HUES48 (cell line): ENCODE measurements around the gene SLC8B1.

Source experiments
- H3K27ac ChIP-seq: one replicate; pipeline ENCODE4 v1.7.0; 2013; ENCODE audit warnings: low read depth, low read length, inconsistent platforms
- H3K27me3 ChIP-seq: 2 replicates; pipeline ENCODE4 v1.6.1; 2013; ENCODE audit warnings: mild to moderate bottlenecking, low read length; ENCODE audit not compliant: control insufficient read depth, insufficient read depth
- H3K36me3 ChIP-seq: 2 replicates; pipeline ENCODE4 v1.6.1; 2013; ENCODE audit warnings: low read length; ENCODE audit not compliant: control insufficient read depth, insufficient read depth
- H3K4me1 ChIP-seq: 2 replicates; pipeline ENCODE4 v1.6.1; 2013; ENCODE audit warnings: mild to moderate bottlenecking, low read length; ENCODE audit not compliant: control insufficient read depth, insufficient read depth
- H3K4me3 ChIP-seq: 2 replicates; pipeline ENCODE4 v1.5.1; 2013; ENCODE audit warnings: mild to moderate bottlenecking, low read depth, low read length
- H3K9ac ChIP-seq: 2 replicates; pipeline ENCODE4 v1.6.1; 2013; ENCODE audit warnings: mild to moderate bottlenecking, low read depth, low read length, moderate library complexity
- H3K9me3 ChIP-seq: 2 replicates; pipeline ENCODE4 v1.6.1; 2013; ENCODE audit warnings: low read length; ENCODE audit not compliant: control insufficient read depth, insufficient read depth

SLC8B1 gene

DNA sequence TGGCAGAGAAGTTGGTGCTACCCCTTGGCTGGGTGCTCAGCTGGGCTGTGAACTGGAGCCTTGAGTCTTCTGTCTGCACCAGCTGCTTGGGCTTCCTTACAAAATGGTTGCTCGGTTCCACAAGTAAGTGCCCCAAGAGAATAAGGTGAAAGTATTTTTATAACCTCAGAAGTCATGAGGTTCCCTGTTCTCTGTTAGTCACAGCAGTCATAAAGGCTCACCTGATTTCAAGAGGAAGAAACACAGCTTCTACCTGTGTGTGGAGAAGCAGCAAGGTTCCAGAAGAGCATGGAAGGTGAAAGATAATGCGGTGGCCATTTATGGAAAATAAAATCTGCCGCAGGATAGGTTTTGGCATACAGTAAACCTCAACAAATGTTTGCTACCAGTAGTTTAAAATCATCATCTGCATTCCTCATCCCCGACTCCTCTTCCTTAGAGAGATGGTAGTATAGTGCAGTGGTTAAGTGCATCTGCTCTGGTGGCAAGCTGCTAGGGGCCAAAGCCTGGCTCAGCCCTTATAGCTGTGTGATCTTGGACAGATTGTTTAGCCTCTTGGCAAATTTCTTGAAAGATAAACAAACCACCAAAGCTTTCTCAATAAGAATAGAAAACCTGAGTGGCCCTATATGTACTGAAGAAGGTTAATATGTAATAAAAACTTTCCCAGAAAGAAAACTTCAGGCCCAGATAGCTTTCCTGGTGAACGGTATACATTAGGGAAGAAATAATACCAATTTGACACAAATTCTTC, 81.2 kb downstream of the SLC8B1 start:
- Histone ChIP-seq H3K4me3 (no peak overlapping the region), H3K36me3 (0 out of 2 replicates have a peak, but pooled peaks cover 5% of the 10 kb centered on the region), H3K4me1 (no peaks in the 10 kb centered on the region), H3K27ac (no peak overlapping the region), H3K9ac (no peak overlapping the region), H3K27me3 (no peaks in the 10 kb centered on the region), H3K9me3 (no peaks in the 10 kb centered on the region)

DNA sequence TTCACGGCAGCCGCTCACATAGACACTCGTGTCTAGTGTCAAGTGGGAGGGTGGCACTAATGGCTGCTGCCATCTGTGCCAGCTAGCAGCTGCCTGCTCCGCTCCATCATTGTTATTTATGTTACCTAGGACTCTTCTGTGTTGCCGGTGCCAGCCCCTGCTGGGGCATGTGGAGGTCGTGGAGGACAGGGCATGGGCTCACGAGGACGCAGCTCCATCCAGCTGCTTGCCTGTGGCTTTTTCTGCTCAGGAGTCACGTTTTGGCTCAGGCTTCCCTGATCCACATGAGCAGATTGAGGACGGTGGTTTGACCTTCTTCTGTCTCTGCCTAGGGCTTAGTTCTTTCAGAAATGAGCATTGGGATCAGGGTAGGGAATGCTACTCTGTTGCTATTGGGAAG, 82.4 kb downstream of the SLC8B1 start:
- Histone ChIP-seq H3K4me1 (peaks cover 2% of the 10 kb centered on the region; the same call in 1 of the 2 replicates), H3K9ac (no peak overlapping the region), H3K4me3 (no peak overlapping the region), H3K9me3 (no peaks in the 10 kb centered on the region), H3K36me3 (0 out of 2 replicates have a peak, but pooled peaks cover 5% of the 10 kb centered on the region), H3K27ac (no peak overlapping the region), H3K27me3 (no peaks in the 10 kb centered on the region)

GRCh38 chr12:113251404-113252070, 83.4 kb downstream of the SLC8B1 start:
- Histone ChIP-seq H3K27me3 (no peaks in the 10 kb centered on the region), H3K4me3 (no peak overlapping the region), H3K9ac (no peak overlapping the region), H3K27ac (no peak overlapping the region), H3K9me3 (no peaks in the 10 kb centered on the region), H3K4me1 (peaks cover 12% of the 10 kb centered on the region), H3K36me3 (0 out of 2 replicates have a peak, but pooled peaks cover 5% of the 10 kb centered on the region)

- H3K36me3 ChIP-seq, result 0 out of 2 replicates have a peak, but pooled peaks cover 5% of the 10 kb centered on the region
- H3K27ac ChIP-seq, result no peak overlapping the region
- H3K27me3 ChIP-seq, result no peaks in the 10 kb centered on the region
- peaks cover 19% of the 10 kb centered on the region for H3K4me1 ChIP-seq
- H3K4me3 ChIP-seq, result no peak overlapping the region
- no peak overlapping the region for H3K9ac ChIP-seq
- no peaks in the 10 kb centered on the region for H3K9me3 ChIP-seq
These were observed 84.9 kb downstream of the SLC8B1 start for GRCh38 chr12:113250045-113250444.

- Histone ChIP-seq H3K9me3 (no peaks in the 10 kb centered on the region), H3K9ac (no peak overlapping the region), H3K27ac (no peak overlapping the region), H3K4me3 (no peak overlapping the region), H3K27me3 (no peaks in the 10 kb centered on the region), H3K4me1 (peaks cover 24% of the 10 kb centered on the region), H3K36me3 (0 out of 2 replicates have a peak, but pooled peaks cover 5% of the 10 kb centered on the region)
These were observed 85.4 kb downstream of the SLC8B1 start for GRCh38 chr12:113249546-113249945.

DNA sequence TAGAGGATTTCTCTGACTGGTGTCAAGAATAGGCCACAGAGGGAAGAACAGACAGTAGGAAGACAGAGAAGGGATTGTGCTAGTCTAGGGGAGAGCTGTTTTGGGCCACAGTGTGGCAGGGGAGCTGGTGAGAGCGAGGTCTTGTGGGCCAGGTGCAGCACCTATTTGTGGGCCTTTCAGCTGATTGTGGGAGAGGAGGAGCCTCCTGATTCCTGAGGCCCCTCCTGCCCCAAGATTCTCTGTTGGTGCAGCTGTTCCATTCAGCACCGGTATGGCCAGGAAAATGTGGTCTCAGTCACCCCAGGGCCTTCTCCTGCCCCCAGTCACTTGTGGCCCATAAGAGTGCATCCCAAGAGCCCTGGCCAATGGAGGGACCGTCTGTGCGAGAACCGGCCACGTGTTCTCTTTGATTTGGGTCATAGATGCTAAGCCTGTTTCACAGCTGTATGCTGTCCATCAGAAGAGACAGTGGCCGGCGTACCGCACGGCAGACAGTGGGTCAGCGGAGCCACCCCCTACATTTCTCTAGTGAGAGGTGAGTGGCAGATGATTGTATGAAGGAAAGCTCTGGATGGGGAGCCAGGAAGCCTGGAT, 86.0 kb downstream of the SLC8B1 start:
- H3K36me3 ChIP-seq, result 0 out of 2 replicates have a peak, but pooled peaks cover 5% of the 10 kb centered on the region
- no peak overlapping the region for H3K27ac ChIP-seq

More for the DNA sequence above, 86.0 kb downstream of the SLC8B1 start:
- Histone ChIP-seq H3K9ac (no peak overlapping the region), H3K27me3 (no peaks in the 10 kb centered on the region), H3K9me3 (no peaks in the 10 kb centered on the region), H3K4me3 (no peak overlapping the region), H3K4me1 (peaks cover 26% of the 10 kb centered on the region)
